T-helper 17 cell (primary cell): ENCODE data around the gene SMKR1. TPM values are rescaled to one million over a fixed set of nuclear protein-coding genes. Genes with fewer than 3 reads are reported as not detected.
"Not testable (repeated sequence)": the region's sequence is repeated elsewhere in the genome, so short reads cannot be mapped to it uniquely, and the experiment has no call there.

ENCODE experiments used
- ATAC-seq: fragments of 150-1000 bp; cut with Tn5 transposase; 2 replicates; pipeline ENCODE4 v1.10.0; 2021; ENCODE audit warnings: mild to moderate bottlenecking, moderate library complexity
- DNase-seq, 3 donors: peaks; one replicate each; pipeline versions ENCODE4 v3.0.0 to v3.0.0-alpha.2; 2020 to 2021
- H3K9me3 ChIP-seq: one replicate; pipeline ENCODE4 v1.7.0; 2013; ENCODE audit warnings: low read length, mild to moderate bottlenecking; ENCODE audit not compliant: control insufficient read depth, poor library complexity, severe bottlenecking
- H3K27ac Mint-ChIP-seq: one replicate; pipeline ENCODE4 v1.8.0; 2022; ENCODE audit warnings: mild to moderate bottlenecking, moderate library complexity, mixed read lengths
- H3K27me3 Mint-ChIP-seq: one replicate; pipeline ENCODE4 v1.8.0; 2022; ENCODE audit warnings: mixed read lengths
- H3K36me3 Mint-ChIP-seq: one replicate; pipeline ENCODE4 v1.8.0; 2022; ENCODE audit warnings: low read depth, mixed read lengths
- H3K4me1 Mint-ChIP-seq: one replicate; pipeline ENCODE4 v1.8.0; 2022; ENCODE audit warnings: mild to moderate bottlenecking, mixed read lengths
- H3K4me3 Mint-ChIP-seq: one replicate; pipeline ENCODE4 v1.8.0; 2022; ENCODE audit warnings: mild to moderate bottlenecking, moderate library complexity, mixed read lengths
- total RNA-seq, 4 donors: library from RNA in 2 of 4; stranded (reverse) in 2 of 4; gene quantifications; one replicate each; pipeline ENCODE4 v1.2.3 and lab custom pipeline; 2022 to 2026

Gene SMKR1
- total RNA-seq, 2 donors from 2014 or later = 0.77 to 2.0 TPM

GRCh38 chr7:129522088-129522970 is 20.0 kb downstream of the SMKR1 start:
- H3K9me3 ChIP-seq = no peaks in the 10 kb centered on the region
- DNase-seq = no peak
- Mint-ChIP-seq H3K27me3 (peaks cover 56% of the 10 kb centered on the region), H3K27ac (peak overlapping the region; percentile 79), H3K4me3 (no peak overlapping the region), H3K4me1 (peaks cover 8% of the 10 kb centered on the region), H3K36me3 (no peaks in the 10 kb centered on the region)
- no peak for ATAC-seq

DNA sequence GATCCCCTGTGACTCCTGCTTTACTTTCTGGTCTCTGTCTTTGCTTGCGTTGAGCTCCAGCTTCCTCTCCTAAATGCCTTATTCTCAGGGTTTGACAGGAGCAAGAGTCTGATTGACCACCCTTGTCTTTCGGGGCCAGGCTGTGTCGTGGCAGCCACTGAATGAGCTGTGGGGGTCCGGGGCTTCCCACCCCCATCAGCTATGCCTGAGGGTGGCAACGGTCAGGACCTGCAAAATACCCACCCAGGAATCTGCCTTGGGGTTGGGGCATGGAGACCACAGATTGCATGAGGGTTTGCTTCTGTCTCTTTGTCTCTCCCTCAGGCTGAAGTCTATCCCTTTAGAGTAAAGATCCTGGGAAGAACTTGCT is 20.6 kb downstream of the SMKR1 start:
- Mint-ChIP-seq H3K36me3 (no peaks in the 10 kb centered on the region), H3K27me3 (peaks cover 56% of the 10 kb centered on the region), H3K4me3 (no peak overlapping the region), H3K27ac (no peak overlapping the region), H3K4me1 (peaks cover 8% of the 10 kb centered on the region)
- H3K9me3 ChIP-seq = no peaks in the 10 kb centered on the region
- ATAC-seq (no peak), DNase-seq (no peak)

DNA sequence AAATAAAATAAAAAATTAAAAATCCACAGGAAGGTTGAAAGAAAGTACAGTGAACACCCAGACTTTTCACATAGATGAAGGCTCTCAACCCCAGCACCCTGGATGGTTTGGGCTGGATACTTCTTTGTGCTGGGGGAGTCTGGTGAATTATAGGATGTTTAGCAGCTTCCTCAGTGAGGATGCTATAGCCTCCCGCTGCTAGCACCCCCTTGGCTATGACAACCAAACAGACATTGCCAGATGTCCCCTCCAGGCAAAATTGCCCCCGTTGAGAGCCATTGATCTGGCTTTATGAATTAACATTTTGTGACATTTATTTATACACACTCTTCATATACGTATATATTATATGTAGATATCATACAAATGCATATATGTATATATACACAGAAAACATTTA is 21.6 kb downstream of the SMKR1 start:
- no peak for ATAC-seq
- peaks cover 8% of the 10 kb centered on the region for H3K4me1 Mint-ChIP-seq

GRCh38 chr7:129524405-129524804 is 22.1 kb downstream of the SMKR1 start:
- H3K9me3 ChIP-seq, H3K4me1 Mint-ChIP-seq, H3K27ac Mint-ChIP-seq, DNase-seq, ATAC-seq, H3K36me3 Mint-ChIP-seq, H3K4me3 Mint-ChIP-seq: not testable (repeated sequence)
- H3K27me3 Mint-ChIP-seq = peaks cover 52% of the 10 kb centered on the region

More for the DNA sequence above, 21.6 kb downstream of the SMKR1 start:
- no peaks in the 10 kb centered on the region for H3K36me3 Mint-ChIP-seq
- no peak for DNase-seq
- peaks cover 53% of the 10 kb centered on the region for H3K27me3 Mint-ChIP-seq
- no peak overlapping the region for H3K27ac Mint-ChIP-seq
- H3K4me3 Mint-ChIP-seq = no peak overlapping the region
- H3K9me3 ChIP-seq = no peaks in the 10 kb centered on the region

- Mint-ChIP-seq H3K36me3 (no peaks in the 10 kb centered on the region), H3K27me3 (peaks cover 42% of the 10 kb centered on the region), H3K4me3 (no peak overlapping the region), H3K4me1 (peaks cover 4% of the 10 kb centered on the region), H3K27ac (no peak overlapping the region)
- no peak for DNase-seq
- no peaks in the 10 kb centered on the region for H3K9me3 ChIP-seq
- ATAC-seq = no peak
Measured at GRCh38 chr7:129525225-129525862, 23.0 kb downstream of the SMKR1 start.

DNA sequence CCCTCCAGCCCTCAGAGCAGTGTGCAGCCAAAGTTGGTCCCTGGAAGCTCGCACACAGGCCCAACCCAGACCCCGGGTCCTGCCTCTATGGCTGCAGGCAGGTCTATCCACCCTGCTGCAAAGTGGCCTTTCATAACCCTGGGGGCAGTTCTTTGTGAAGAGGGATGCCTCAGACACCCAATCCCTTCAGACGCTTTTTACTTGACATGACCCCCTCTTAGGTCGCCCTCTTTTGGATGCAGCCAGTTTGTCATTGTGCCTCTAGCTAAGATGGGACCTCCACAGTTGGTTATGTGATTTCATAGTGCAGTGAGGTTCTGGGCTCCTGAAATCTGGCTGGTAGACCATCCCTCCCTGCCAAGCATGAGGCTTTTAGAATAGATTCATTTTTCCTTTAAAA is 27.3 kb downstream of the SMKR1 start:
- Mint-ChIP-seq H3K27ac (no peak overlapping the region), H3K36me3 (no peaks in the 10 kb centered on the region)
- ATAC-seq = no peak

GRCh38 chr7:129530795-129531391 is 28.6 kb downstream of the SMKR1 start:
- DNase-seq = no peak

More for the DNA sequence above, 27.3 kb downstream of the SMKR1 start:
- H3K9me3 ChIP-seq = no peaks in the 10 kb centered on the region
- no peak for DNase-seq
- Mint-ChIP-seq H3K4me1 (no peaks in the 10 kb centered on the region), H3K27me3 (peaks cover 21% of the 10 kb centered on the region), H3K4me3 (no peak overlapping the region)

DNA sequence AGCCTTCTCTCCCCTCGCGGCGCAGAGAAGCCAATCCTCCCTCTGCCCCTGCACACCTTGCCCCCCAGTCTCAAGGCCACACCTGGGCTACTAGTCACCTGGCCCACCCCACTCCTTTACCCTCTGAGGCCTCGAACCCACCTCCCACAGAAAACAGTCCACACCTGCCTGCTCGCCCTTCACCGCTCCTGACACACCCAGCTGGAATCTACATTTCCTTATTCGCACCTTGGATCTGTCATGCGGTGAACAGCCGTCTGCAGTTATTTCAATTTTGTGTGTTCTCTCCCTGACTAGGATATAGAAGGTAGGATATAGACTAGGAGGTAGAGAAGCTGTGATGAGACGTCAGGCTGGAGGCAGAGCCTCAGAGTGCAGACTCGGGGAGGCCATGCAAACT is 29.4 kb downstream of the SMKR1 start:
- no peak for DNase-seq
- Mint-ChIP-seq H3K4me3 (no peak overlapping the region), H3K36me3 (no peaks in the 10 kb centered on the region), H3K27me3 (peaks cover 14% of the 10 kb centered on the region), H3K4me1 (peaks cover 5% of the 10 kb centered on the region), H3K27ac (no peak overlapping the region)
- no peaks in the 10 kb centered on the region for H3K9me3 ChIP-seq
- no peak for ATAC-seq

More at GRCh38 chr7:129530795-129531391, 28.6 kb downstream of the SMKR1 start:
- H3K27ac Mint-ChIP-seq = no peak overlapping the region
- no peaks in the 10 kb centered on the region for H3K36me3 Mint-ChIP-seq
- peaks cover 3% of the 10 kb centered on the region for H3K4me1 Mint-ChIP-seq
- peaks cover 15% of the 10 kb centered on the region for H3K27me3 Mint-ChIP-seq
- H3K4me3 Mint-ChIP-seq = no peak overlapping the region
- ATAC-seq = no peak
- no peaks in the 10 kb centered on the region for H3K9me3 ChIP-seq

DNA sequence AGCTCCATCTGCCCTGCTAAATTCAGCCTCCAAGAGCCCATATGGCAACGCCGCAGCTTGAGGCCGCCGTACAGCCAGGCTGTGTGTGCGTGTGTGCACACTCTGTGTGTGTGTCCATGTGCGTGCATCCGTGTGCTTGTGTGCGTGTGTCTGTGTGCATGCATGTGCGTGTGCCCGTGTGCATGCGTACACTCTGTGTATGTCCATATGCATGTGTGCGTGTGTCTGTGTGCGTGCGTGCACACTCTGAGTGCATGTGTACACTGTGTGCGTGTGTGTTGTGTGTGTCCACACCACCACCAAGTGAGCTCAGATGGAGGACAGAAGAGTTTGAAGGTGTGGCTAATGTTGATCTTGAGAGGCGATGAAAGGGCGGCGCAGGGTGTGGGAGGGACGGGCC is 30.0 kb downstream of the SMKR1 start:
- DNase-seq (no peak), ATAC-seq (no peak)
- no peaks in the 10 kb centered on the region for H3K9me3 ChIP-seq
- Mint-ChIP-seq H3K4me1 (peaks cover 5% of the 10 kb centered on the region), H3K4me3 (no peak overlapping the region), H3K36me3 (no peaks in the 10 kb centered on the region), H3K27ac (no peak overlapping the region), H3K27me3 (peaks cover 8% of the 10 kb centered on the region)

DNA sequence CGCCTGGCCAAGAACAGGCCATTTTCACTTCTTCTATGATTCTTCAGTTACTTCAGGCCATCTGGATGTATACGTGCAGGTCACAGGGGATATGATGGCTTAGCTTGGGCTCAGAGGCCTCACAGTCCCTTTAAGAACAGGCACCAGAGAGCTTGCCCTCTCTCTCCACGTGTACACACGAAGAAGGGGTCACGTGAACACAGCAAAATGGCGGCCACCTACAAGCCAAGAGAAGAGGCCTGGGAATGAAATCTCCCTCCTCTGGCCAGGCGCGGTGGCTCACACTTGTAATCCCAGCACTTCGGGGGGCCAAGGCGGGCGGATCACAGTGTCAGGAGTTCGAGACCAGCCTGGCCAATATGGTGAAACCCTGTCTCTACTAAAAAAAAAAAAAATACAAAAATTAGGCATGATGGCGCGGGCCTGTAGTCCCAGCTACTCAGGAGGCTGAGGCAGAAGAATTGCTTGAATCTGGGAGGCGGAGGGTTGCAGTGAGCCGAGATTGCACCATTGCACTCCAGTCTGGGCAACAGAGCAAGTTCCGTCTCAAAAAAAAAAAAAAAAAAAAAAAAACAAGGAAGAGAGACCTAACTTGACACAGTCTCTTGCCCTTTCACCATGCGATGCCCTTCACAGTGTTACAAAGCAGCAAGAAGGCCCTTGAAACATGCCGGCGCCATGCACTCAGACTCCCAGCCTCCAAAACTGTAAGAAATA is 32.4 kb downstream of the SMKR1 start:
- H3K4me1 Mint-ChIP-seq, H3K9me3 ChIP-seq, DNase-seq, H3K27ac Mint-ChIP-seq, ATAC-seq, H3K27me3 Mint-ChIP-seq, H3K36me3 Mint-ChIP-seq, H3K4me3 Mint-ChIP-seq: not testable (repeated sequence)

GRCh38 chr7:129535896-129536295 is 33.6 kb downstream of the SMKR1 start:
- DNase-seq = no peak

GRCh38 chr7:129536323-129536722 is 34.0 kb downstream of the SMKR1 start:
- peaks cover 6% of the 10 kb centered on the region for H3K27me3 Mint-ChIP-seq
- no peak for DNase-seq

More at GRCh38 chr7:129535896-129536295, 33.6 kb downstream of the SMKR1 start:
- Mint-ChIP-seq H3K27me3 (peaks cover 6% of the 10 kb centered on the region), H3K4me1 (peaks cover 5% of the 10 kb centered on the region), H3K36me3 (no peaks in the 10 kb centered on the region), H3K27ac (peak overlapping the region; percentile 76), H3K4me3 (no peak overlapping the region)
- ATAC-seq = peak; percentile 30
- H3K9me3 ChIP-seq = no peaks in the 10 kb centered on the region

DNA sequence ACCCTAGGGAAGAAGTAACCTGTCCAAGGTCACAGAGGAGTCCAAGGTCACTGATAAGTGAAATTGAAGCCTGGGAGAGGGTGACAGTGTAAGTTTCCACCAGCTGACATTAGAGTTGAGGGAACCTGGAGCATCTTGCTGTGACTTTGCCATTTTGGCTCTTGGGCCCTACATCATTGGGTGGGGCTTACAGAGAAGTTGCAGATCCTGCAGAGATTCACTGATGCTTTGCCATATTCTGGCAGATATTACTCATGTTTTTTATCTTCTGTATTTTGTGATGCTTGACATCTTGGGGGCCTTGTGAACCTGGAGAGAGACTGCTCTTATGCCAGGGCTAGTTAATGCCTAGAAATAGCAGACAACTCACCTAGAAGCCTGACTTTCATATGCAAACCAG is 36.5 kb downstream of the SMKR1 start:
- H3K4me1 Mint-ChIP-seq = peaks cover 8% of the 10 kb centered on the region
- no peak overlapping the region for H3K27ac Mint-ChIP-seq
- no peaks in the 10 kb centered on the region for H3K36me3 Mint-ChIP-seq
- no peak overlapping the region for H3K4me3 Mint-ChIP-seq
- DNase-seq (no peak), ATAC-seq (no peak)
- H3K9me3 ChIP-seq = no peaks in the 10 kb centered on the region
- peaks cover 12% of the 10 kb centered on the region for H3K27me3 Mint-ChIP-seq

More at GRCh38 chr7:129536323-129536722, 34.0 kb downstream of the SMKR1 start:
- no peak overlapping the region for H3K4me3 Mint-ChIP-seq
- H3K36me3 Mint-ChIP-seq = no peaks in the 10 kb centered on the region
- no peak for ATAC-seq
- H3K27ac Mint-ChIP-seq = peak overlapping the region; percentile 76
- H3K4me1 Mint-ChIP-seq = peaks cover 5% of the 10 kb centered on the region
- no peaks in the 10 kb centered on the region for H3K9me3 ChIP-seq
